Erythroblast (primary cell): ENCODE data around the gene TBX15.

Experiments used
- GATA1 ChIP-seq: IDR thresholded peaks from 2 replicates; pipeline ENCODE4 v1.6.1; 2011; ENCODE audit warnings: low read depth, mild to moderate bottlenecking, control low read depth, low read length, moderate library complexity
- POLR2A ChIP-seq: IDR thresholded peaks from 2 replicates; pipeline ENCODE4 v1.6.1; 2011; ENCODE audit warnings: mild to moderate bottlenecking, low read length

DNA sequence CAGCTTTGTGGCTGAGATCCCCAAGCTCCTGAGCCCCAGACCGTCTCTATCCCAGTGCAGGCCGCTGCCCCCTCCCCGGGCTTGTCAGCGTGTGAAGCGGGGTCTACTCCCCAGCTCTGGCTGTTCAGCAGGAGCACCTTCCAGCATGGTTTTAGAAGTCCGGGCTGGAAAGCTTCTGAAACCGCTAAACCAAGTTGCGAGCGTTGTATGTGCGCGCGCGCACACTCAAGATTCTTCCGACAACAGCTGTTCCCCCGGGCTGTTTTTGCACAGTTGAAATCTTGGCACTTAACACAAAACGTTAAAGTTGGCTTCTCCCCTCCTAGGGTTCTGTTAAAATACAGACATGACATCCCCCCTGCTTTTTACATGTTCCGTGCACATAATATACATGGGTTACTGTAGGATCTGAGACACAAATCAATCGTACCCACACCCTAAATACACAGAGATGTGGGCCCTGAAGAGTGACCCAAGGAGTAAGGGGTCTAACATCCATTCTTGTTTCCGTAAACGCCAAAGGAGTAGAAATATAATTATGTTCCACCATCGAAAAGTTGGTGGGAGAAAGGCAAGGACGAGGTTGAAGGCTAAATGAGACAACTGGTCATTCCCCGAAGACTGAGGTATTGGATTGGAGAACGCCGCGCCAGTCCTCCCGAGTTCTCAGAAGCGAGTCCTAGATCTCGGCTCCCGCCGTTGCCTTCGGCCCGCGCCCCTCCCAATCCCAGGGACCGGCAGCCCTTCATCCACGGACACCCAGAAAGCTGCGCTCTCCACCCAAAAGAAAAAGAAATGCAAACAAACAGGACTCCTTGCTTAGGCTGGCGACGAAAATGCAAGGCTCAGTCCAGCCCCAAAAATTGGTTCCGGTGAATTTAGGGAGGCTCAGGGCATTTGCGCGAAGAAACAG, 1.3 kb downstream of the TBX15 start:
- TF ChIP-seq POLR2A (no peak), GATA1 (no peak)
